Endothelial cell of umbilical vein (primary cell): ENCODE data around the gene POC5. TPM values are rescaled to one million over a fixed set of nuclear protein-coding genes. Genes with fewer than 3 reads are reported as not detected.

Source experiments
- BruUV-seq: library from RNA; stranded (reverse); fragments of 400-500 nt; replicated peaks from 2 replicates; lab custom pipeline; 2021; lab: Mats Ljungman, UMichigan
- CTCF ChIA-PET: fragments of 300-600, 350-600 bp; sonication (Branson Sonifier 250); formaldehyde crosslinking; loops from one replicate; lab custom pipeline; 2021; ENCODE audit warnings: antibody characterized with exemption, inconsistent platforms; lab: Charles Lee
- POLR2A ChIA-PET: fragments of 300-600, 350-600 bp; sonication (Branson Sonifier 250); formaldehyde crosslinking; loops from one replicate; lab custom pipeline; 2021; ENCODE audit warnings: antibody characterized with exemption, inconsistent platforms; lab: Charles Lee
- DNase-seq: peaks from one replicate; pipeline ENCODE4 v3.0.0-alpha.2; 2011; ENCODE audit warnings: low read depth, low spot score
- FAIRE-seq: peaks from 2 replicates; lab custom pipeline; 2011; peaks lifted over from hg19 to GRCh38; lab: Jason Lieb, UNC
- H2AFZ ChIP-seq: 2 replicates; pipeline ENCODE4 v1.6.0; 2012; ENCODE audit warnings: low read depth, low read length, control low read depth, inconsistent platforms
- H3K27ac ChIP-seq: 2 replicates; pipeline ENCODE4 v1.5.1; 2011; ENCODE audit warnings: low read depth, mild to moderate bottlenecking, control low read depth, low read length, moderate library complexity; ENCODE audit not compliant: insufficient read depth
- H3K27me3 ChIP-seq, 2 experiments: 2 replicates each; pipeline versions ENCODE4 v1.6.0 to v1.6.1; 2011; ENCODE audit warnings: low read length in 2 of 2, mixed read lengths in 1 of 2; ENCODE audit not compliant: control insufficient read depth in 2 of 2, insufficient read depth in 2 of 2
- H3K36me3 ChIP-seq, 2 experiments: 2 replicates in 1 of 2; 3 replicates in 1 of 2; pipeline ENCODE4 v1.5.1; 2011; ENCODE audit warnings: low read length in 2 of 2, mild to moderate bottlenecking in 1 of 2, moderate library complexity in 1 of 2; ENCODE audit not compliant: control insufficient read depth in 2 of 2, insufficient read depth in 2 of 2; ENCODE audit errors: extremely low read depth in 1 of 2
- H3K4me1 ChIP-seq: 3 replicates; pipeline ENCODE4 v1.5.1; 2011; ENCODE audit warnings: mild to moderate bottlenecking, low read length; ENCODE audit not compliant: control insufficient read depth, insufficient read depth; ENCODE audit errors: extremely low read depth
- H3K4me2 ChIP-seq: 2 replicates; pipeline ENCODE4 v1.6.1; 2011; ENCODE audit warnings: low read length, control low read depth, mixed read lengths; ENCODE audit not compliant: insufficient read depth
- H3K4me3 ChIP-seq, 3 experiments: fragments of 200-600 bp in 1 of 3; sonication (generic), shearing (Covaris generic) in 1 of 3; replicated peaks in 1 of 3; 2 replicates each; pipeline ENCODE4 v1.5.1; 2011 to 2016; ENCODE audit warnings: control low read depth in 3 of 3, low read length in 3 of 3, mild to moderate bottlenecking in 2 of 3, inconsistent platforms in 1 of 3, low read depth in 1 of 3, moderate library complexity in 1 of 3; ENCODE audit not compliant: insufficient read depth in 1 of 3
- H3K79me2 ChIP-seq: 2 replicates; pipeline ENCODE4 v1.6.0; 2012; ENCODE audit warnings: low read length, inconsistent platforms; ENCODE audit not compliant: control insufficient read depth, insufficient read depth
- H3K9ac ChIP-seq: replicated peaks from 2 replicates; pipeline ENCODE3; 2011; ENCODE audit warnings: low read length, control low read depth; ENCODE audit not compliant: insufficient read depth; ENCODE audit errors: extremely low read depth
- H3K9me1 ChIP-seq: replicated peaks from 3 replicates; pipeline ENCODE4 v1.6.0; 2011; ENCODE audit warnings: mild to moderate bottlenecking, low read length; ENCODE audit not compliant: control insufficient read depth, insufficient read depth; ENCODE audit errors: extremely low read depth
- H3K9me3 ChIP-seq: replicated peaks from 2 replicates; pipeline ENCODE4 v1.5.1; 2012; ENCODE audit warnings: low read length, inconsistent platforms; ENCODE audit not compliant: control insufficient read depth, insufficient read depth
- H4K20me1 ChIP-seq: replicated peaks from 2 replicates; pipeline ENCODE3; 2011; ENCODE audit warnings: mild to moderate bottlenecking, low read length; ENCODE audit not compliant: control insufficient read depth, insufficient read depth; ENCODE audit errors: extremely low read depth
- EZH2 ChIP-seq: IDR thresholded peaks from 2 replicates; pipeline ENCODE4 v1.6.1; 2012; ENCODE audit warnings: borderline replicate concordance, low read depth, mild to moderate bottlenecking, moderate library complexity, low read length, inconsistent platforms; ENCODE audit not compliant: severe bottlenecking
- FOS ChIP-seq: IDR thresholded peaks from 2 replicates; pipeline ENCODE4 v1.6.1; 2011; ENCODE audit warnings: mild to moderate bottlenecking, low read length, moderate library complexity, borderline replicate concordance; ENCODE audit not compliant: insufficient read depth
- GATA2 ChIP-seq: IDR thresholded peaks from 2 replicates; pipeline ENCODE4 v1.7.0; 2011; ENCODE audit warnings: low read depth, mild to moderate bottlenecking, moderate library complexity, mixed read lengths, low read length; ENCODE audit not compliant: insufficient read length, insufficient read depth
- JUN ChIP-seq: IDR thresholded peaks from 2 replicates; pipeline ENCODE4 v1.6.1; 2011; ENCODE audit warnings: borderline replicate concordance, low read depth; ENCODE audit not compliant: insufficient read length, insufficient read depth
- MAX ChIP-seq: IDR thresholded peaks from 2 replicates; pipeline ENCODE4 v1.6.1; 2011; ENCODE audit not compliant: insufficient read depth, insufficient read length
- MYC ChIP-seq: IDR thresholded peaks from one replicate; pipeline ENCODE4 v1.6.1; 2011; ENCODE audit warnings: mild to moderate bottlenecking, low read depth, low read length
- POLR2A ChIP-seq: IDR thresholded peaks from 2 replicates; pipeline ENCODE4 v1.6.1; 2012; ENCODE audit warnings: low read depth, mild to moderate bottlenecking, control low read depth, low read length
- POLR2AphosphoS5 ChIP-seq: IDR thresholded peaks from 2 replicates; pipeline ENCODE4 v1.6.1; 2012; ENCODE audit warnings: low read depth, mild to moderate bottlenecking, control low read depth, low read length, moderate library complexity; ENCODE audit not compliant: insufficient read depth
- dilution Hi-C: fragments of 300-500 bp; cut with MboI; formaldehyde crosslinking; loops from one replicate; pipeline ENCODE4 v1.15.0; 2019; ENCODE audit warnings: low sequenced_read_pairs; ENCODE audit not compliant: extremely low pct_ligation_motif_present
- intact Hi-C: fragments of 100-400 bp; cut with micrococcal nuclease; formaldehyde crosslinking; loops from one replicate; pipeline ENCODE4 v1.10.0; 2022
- polyA plus RNA-seq, 4 experiments: library from polyadenylated mRNA; depleted of rRNA in 3 of 4; stranded (reverse) in 3 of 4; unstranded in 1 of 4; fragments of >200 nt; gene quantifications; 2 replicates each; pipeline versions ENCODE4 v1.2.1 to v1.2.3, GENCODE V29; 2011 to 2012; ENCODE audit warnings: missing spikeins in 1 of 4
- total RNA-seq: library from RNA; stranded (reverse); gene quantifications from 2 replicates; pipeline ENCODE4 v1.2.3, GENCODE V29; 2021
- TF ChIP-seq, protein P1 (sequence below), 2 donors: IDR thresholded peaks; 1 replicate in 1 of 2; 2 replicates in 1 of 2; pipeline ENCODE4 v1.5.1; 2011; ENCODE audit warnings: low read length in 2 of 2, mild to moderate bottlenecking in 2 of 2, moderate library complexity in 2 of 2, control low read depth in 1 of 2, inconsistent platforms in 1 of 2, low read depth in 1 of 2; ENCODE audit not compliant: insufficient read depth in 1 of 2; ENCODE audit errors: extremely low read depth in 1 of 2

POC5 gene
- total and polyA plus RNA-seq, 2 donors (not counting 3 experiments of a cell fraction or from before 2014, with no cell fraction given), result 8.3 to 15.9 TPM

DNA sequence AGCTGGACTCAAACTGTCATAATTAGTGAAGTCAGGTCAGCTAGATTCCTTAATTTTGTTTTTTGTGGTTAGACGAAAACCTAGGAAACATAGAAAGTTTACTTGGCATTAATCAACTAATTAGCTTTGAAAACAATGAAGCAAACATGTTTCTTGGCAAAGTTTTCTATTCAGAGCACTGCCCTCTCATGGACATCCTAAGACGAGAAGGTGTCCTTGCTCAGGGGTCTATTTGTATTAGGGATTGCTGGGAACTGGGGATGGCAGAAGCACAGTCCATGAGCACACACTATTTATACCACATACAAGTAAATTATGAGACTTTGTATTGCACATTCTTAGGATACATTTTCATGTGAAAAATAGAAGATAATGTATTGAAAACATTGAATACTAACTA, 49.7 kb downstream of the POC5 start:
- dilution Hi-C loops (no loop called here), intact Hi-C loops (loop anchor here (5.0 kb wide), 1 partner anchor 615 kb away; the partner anchor contains the start of gene GCNT4)
- Histone ChIP-seq H3K4me3 (no peak overlapping the region), H3K9ac (no peak overlapping the region), H3K9me1 (no peaks in the 10 kb centered on the region), H3K36me3 (no peaks in the 10 kb centered on the region), H2AFZ (no peak overlapping the region), H3K79me2 (no peaks in the 10 kb centered on the region), H3K4me1 (peaks cover 22% of the 10 kb centered on the region), H4K20me1 (no peaks in the 10 kb centered on the region), H3K27ac (no peak overlapping the region), H3K9me3 (no peaks in the 10 kb centered on the region), H3K27me3 (no peaks in the 10 kb centered on the region), H3K4me2 (no peak overlapping the region)
- FAIRE-seq (no peak), DNase-seq (no peak)
- BruUV-seq, result no TSS peak
- POLR2A ChIA-PET, result no interaction called here
- CTCF ChIA-PET, result interaction anchor here (0.6 to 1.2 kb wide), 3 partner anchors 56 to 109 kb away, joined by 3 read pairs; no protein-coding TSS in a partner anchor
- TF ChIP-seq POLR2A, result no peak
- TF ChIP-seq MAX, result no peak
- TF ChIP-seq POLR2AphosphoS5, result no peak
- no peak for TF ChIP-seq MYC
- no peak for TF ChIP-seq FOS

DNA sequence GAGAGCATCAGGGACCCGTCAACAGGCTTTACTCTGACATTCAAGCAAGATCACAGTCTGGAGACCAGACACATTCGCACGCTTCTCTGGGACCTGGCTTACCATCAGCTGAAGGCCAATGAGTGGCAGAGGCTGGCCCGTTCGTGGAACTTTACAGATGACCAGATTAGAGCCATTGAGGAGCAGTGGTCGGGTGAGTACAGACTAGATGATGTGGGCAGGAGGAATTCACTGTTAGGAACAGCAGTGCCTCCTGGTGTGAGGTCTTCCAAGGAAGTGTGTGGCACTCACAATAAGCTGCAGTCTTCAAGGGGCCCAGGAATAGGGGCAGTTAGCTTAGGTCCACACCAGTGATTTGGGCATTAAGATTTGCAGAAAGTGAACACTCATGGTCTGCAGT, 50.4 kb downstream of the POC5 start:
- no peaks in the 10 kb centered on the region for H3K9me3 ChIP-seq
- dilution Hi-C loops, result no loop called here
- FAIRE-seq (no peak), DNase-seq (no peak)
- POLR2A ChIA-PET, result no interaction called here
- no peaks in the 10 kb centered on the region for H4K20me1 ChIP-seq
- no peaks in the 10 kb centered on the region for H3K79me2 ChIP-seq
- no peak overlapping the region for H2AFZ ChIP-seq
- no peak overlapping the region for H3K27ac ChIP-seq
- no peaks in the 10 kb centered on the region for H3K27me3 ChIP-seq
- BruUV-seq, result no TSS peak
- intact Hi-C loops, result loop anchor here (5.0 kb wide), 1 partner anchor 614 kb away; the partner anchor contains the start of gene GCNT4
- no peaks in the 10 kb centered on the region for H3K36me3 ChIP-seq
- no peak overlapping the region for H3K4me2 ChIP-seq
- no peak overlapping the region for H3K9ac ChIP-seq
- no peak for TF ChIP-seq GATA2
- TF ChIP-seq, protein P1, sequence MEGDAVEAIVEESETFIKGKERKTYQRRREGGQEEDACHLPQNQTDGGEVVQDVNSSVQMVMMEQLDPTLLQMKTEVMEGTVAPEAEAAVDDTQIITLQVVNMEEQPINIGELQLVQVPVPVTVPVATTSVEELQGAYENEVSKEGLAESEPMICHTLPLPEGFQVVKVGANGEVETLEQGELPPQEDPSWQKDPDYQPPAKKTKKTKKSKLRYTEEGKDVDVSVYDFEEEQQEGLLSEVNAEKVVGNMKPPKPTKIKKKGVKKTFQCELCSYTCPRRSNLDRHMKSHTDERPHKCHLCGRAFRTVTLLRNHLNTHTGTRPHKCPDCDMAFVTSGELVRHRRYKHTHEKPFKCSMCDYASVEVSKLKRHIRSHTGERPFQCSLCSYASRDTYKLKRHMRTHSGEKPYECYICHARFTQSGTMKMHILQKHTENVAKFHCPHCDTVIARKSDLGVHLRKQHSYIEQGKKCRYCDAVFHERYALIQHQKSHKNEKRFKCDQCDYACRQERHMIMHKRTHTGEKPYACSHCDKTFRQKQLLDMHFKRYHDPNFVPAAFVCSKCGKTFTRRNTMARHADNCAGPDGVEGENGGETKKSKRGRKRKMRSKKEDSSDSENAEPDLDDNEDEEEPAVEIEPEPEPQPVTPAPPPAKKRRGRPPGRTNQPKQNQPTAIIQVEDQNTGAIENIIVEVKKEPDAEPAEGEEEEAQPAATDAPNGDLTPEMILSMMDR (IDR thresholded peaks at IDR 0.05; ENCODE audit: extremely low read depth in 1 of 2, insufficient read depth in 1 of 2, low read depth in 1 of 2, low read length in 2 of 2), result no peak
- TF ChIP-seq JUN, result no peak
- TF ChIP-seq FOS, result no peak
- no peak for TF ChIP-seq POLR2AphosphoS5
- TF ChIP-seq POLR2A, result no peak
- no peak for TF ChIP-seq EZH2
- no peak for TF ChIP-seq MAX
- TF ChIP-seq MYC, result no peak
- H3K9me1 ChIP-seq, result no peaks in the 10 kb centered on the region
- H3K4me3 ChIP-seq, result no peak overlapping the region
- H3K4me1 ChIP-seq, result peaks cover 19% of the 10 kb centered on the region
- CTCF ChIA-PET, result interaction anchor here (0.8 to 1.2 kb wide), 2 partner anchors 55 to 108 kb away, joined by 3 read pairs; no protein-coding TSS in a partner anchor
